Nephron (organoid): ENCODE results near the gene PPP4R2.
A peak's percentile ranks its signal among the peaks of the same experiment; 100 is the strongest.

Experiments
- H3K27ac Mint-ChIP-seq, 3 experiments: 2 replicates each; pipeline ENCODE4 v1.8.0; 2020; ENCODE audit warnings: mixed read lengths in 3 of 3, mild to moderate bottlenecking in 2 of 3, moderate library complexity in 1 of 3
- H3K27me3 Mint-ChIP-seq: 2 replicates; pipeline ENCODE4 v1.8.0; 2021; ENCODE audit warnings: low read depth, mild to moderate bottlenecking, moderate library complexity, mixed read lengths
- H3K36me3 Mint-ChIP-seq: 2 replicates; pipeline ENCODE4 v1.8.0; 2020; ENCODE audit warnings: low read depth, mixed read lengths
- H3K4me1 Mint-ChIP-seq: 2 replicates; pipeline ENCODE4 v1.8.0; 2020; ENCODE audit warnings: mixed read lengths
- H3K4me3 Mint-ChIP-seq, 3 experiments: 2 replicates each; pipeline ENCODE4 v1.8.0; 2020; ENCODE audit warnings: mild to moderate bottlenecking in 3 of 3, mixed read lengths in 3 of 3, moderate library complexity in 2 of 3
- H3K9me3 Mint-ChIP-seq: 2 replicates; pipeline ENCODE4 v1.8.0; 2020; ENCODE audit warnings: mixed read lengths
- CTCF ChIP-seq, 3 experiments: fragments of 200-600 bp; sonication (generic); IDR thresholded peaks; one replicate each; pipeline ENCODE4 v1.5.0; 2021; ENCODE audit warnings: antibody characterized with exemption in 3 of 3; ENCODE audit not compliant: unreplicated experiment in 3 of 3

The PPP4R2 gene

GRCh38 chr3:73100741-73101559 lies 104.3 kb downstream of the PPP4R2 start:
- Mint-ChIP-seq H3K4me1 (peaks cover 16% of the 10 kb centered on the region), H3K27me3 (peaks cover 24% of the 10 kb centered on the region), H3K36me3 (no peaks in the 10 kb centered on the region), H3K4me3 (no peak overlapping the region), H3K9me3 (no peaks in the 10 kb centered on the region), H3K27ac (peak overlapping the region; percentile 82 to 94 (median 92))
- peak; percentile 92 to 95 (median 94) for TF ChIP-seq CTCF (IDR thresholded peaks at IDR 0.05; ENCODE audit: unreplicated experiment in 3 of 3)

- peak overlapping the region in 2 of 3 experiments; percentile 62 to 94 for H3K27ac Mint-ChIP-seq
- no peak for TF ChIP-seq CTCF (IDR thresholded peaks at IDR 0.05; ENCODE audit: unreplicated experiment in 3 of 3)
- H3K4me3 Mint-ChIP-seq = no peak overlapping the region
- H3K36me3 Mint-ChIP-seq = no peaks in the 10 kb centered on the region
- peaks cover 21% of the 10 kb centered on the region for H3K27me3 Mint-ChIP-seq
- H3K4me1 Mint-ChIP-seq = peaks cover 16% of the 10 kb centered on the region
- no peaks in the 10 kb centered on the region for H3K9me3 Mint-ChIP-seq
Observed at GRCh38 chr3:73101881-73102280, 105.3 kb downstream of the PPP4R2 start.

GRCh38 chr3:73107215-73107614 lies 110.6 kb downstream of the PPP4R2 start:
- Mint-ChIP-seq H3K36me3 (no peaks in the 10 kb centered on the region), H3K27me3 (peaks cover 31% of the 10 kb centered on the region)

GRCh38 chr3:73107676-73108187 lies 111.1 kb downstream of the PPP4R2 start:
- Mint-ChIP-seq H3K4me1 (peaks cover 16% of the 10 kb centered on the region), H3K36me3 (no peaks in the 10 kb centered on the region), H3K27ac (peak overlapping the region in 1 of 3 experiments; percentile 15), H3K4me3 (no peak overlapping the region), H3K9me3 (no peaks in the 10 kb centered on the region), H3K27me3 (peaks cover 31% of the 10 kb centered on the region)
- TF ChIP-seq CTCF (IDR thresholded peaks at IDR 0.05; ENCODE audit: unreplicated experiment in 3 of 3) = no peak

More at GRCh38 chr3:73107215-73107614, 110.6 kb downstream of the PPP4R2 start:
- Mint-ChIP-seq H3K9me3 (no peaks in the 10 kb centered on the region), H3K4me1 (peaks cover 17% of the 10 kb centered on the region), H3K4me3 (no peak overlapping the region), H3K27ac (no peak overlapping the region)
- no peak for TF ChIP-seq CTCF (IDR thresholded peaks at IDR 0.05; ENCODE audit: unreplicated experiment in 3 of 3)

- Mint-ChIP-seq H3K36me3 (no peaks in the 10 kb centered on the region), H3K4me3 (no peak overlapping the region), H3K4me1 (peaks cover 16% of the 10 kb centered on the region), H3K27ac (peak overlapping the region in 1 of 3 experiments; percentile 15), H3K9me3 (no peaks in the 10 kb centered on the region), H3K27me3 (peaks cover 25% of the 10 kb centered on the region)
- TF ChIP-seq CTCF (IDR thresholded peaks at IDR 0.05; ENCODE audit: unreplicated experiment in 3 of 3) = no peak
Observed at GRCh38 chr3:73108750-73109149, 112.1 kb downstream of the PPP4R2 start.
